ENCODE measurements around the gene TNFAIP8. TPM values are rescaled to one million over a fixed set of nuclear protein-coding genes. Genes with fewer than 3 reads are reported as not detected.

The TNFAIP8 gene
- total and polyA plus RNA-seq, 10 of the 15 experiments (the other 5 are each of a cell fraction or from before 2014, with no cell fraction given), result 124 to 324 (median 177) TPM

DNA sequence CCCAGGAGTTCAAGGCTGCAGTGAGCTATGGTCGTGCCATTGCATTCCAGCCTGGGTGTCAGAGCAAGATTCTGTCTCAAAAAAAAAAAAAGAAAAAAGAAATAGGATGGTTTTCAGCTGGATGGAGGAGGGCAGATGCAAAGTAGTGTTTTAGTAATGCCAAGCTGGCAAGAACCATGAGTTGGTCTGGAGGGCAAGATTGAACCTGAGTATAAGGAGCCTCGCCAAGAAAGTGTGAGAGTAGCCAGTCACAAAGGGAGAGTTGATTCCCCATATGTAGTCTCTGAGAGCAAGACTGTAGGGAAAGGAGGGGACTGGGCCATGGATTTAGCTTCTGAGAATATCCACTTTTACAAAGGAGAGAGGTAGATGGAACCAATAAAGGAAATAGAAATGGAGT, 6.9 kb downstream of the TNFAIP8 start:
- 0 out of 2 replicates have a peak overlapping the region, but pooled peaks have one; percentile 21 for H3K27ac ChIP-seq (ENCODE audit: control insufficient read depth, insufficient read depth)
- POLR2A ChIA-PET, result interaction anchor here (0.6 to 20.5 kb wide), 14 partner anchors 5 to 288 kb away, joined by 3 to 657 read pairs (median 4); no protein-coding TSS in a partner anchor
- FAIRE-seq (no peak), DNase-seq (ENCODE audit: low read depth, low spot score) (no peak), ATAC-seq (no peak)
- in situ Hi-C loops (cut with MboI), result no loop called here
- H3K4me2 ChIP-seq (ENCODE audit: control insufficient read depth, insufficient read depth), result peak overlapping the region; percentile 45
- peaks cover 17% of the 10 kb centered on the region for H4K20me1 ChIP-seq (ENCODE audit: control insufficient read depth, insufficient read depth)
- TF ChIP-seq, protein P1, sequence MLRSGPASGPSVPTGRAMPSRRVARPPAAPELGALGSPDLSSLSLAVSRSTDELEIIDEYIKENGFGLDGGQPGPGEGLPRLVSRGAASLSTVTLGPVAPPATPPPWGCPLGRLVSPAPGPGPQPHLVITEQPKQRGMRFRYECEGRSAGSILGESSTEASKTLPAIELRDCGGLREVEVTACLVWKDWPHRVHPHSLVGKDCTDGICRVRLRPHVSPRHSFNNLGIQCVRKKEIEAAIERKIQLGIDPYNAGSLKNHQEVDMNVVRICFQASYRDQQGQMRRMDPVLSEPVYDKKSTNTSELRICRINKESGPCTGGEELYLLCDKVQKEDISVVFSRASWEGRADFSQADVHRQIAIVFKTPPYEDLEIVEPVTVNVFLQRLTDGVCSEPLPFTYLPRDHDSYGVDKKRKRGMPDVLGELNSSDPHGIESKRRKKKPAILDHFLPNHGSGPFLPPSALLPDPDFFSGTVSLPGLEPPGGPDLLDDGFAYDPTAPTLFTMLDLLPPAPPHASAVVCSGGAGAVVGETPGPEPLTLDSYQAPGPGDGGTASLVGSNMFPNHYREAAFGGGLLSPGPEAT (IDR thresholded peaks at IDR 0.05; ENCODE audit: low read depth), result no peak
- TF ChIP-seq PML (IDR thresholded peaks at IDR 0.05; ENCODE audit: low read length) (no peak), STAT3 (IDR thresholded peaks at IDR 0.05; ENCODE audit: low read depth, low read length) (no peak), CBFB (IDR thresholded peaks at IDR 0.05; ENCODE audit: low read depth) (no peak), TAF1 (IDR thresholded peaks at IDR 0.05; ENCODE audit: borderline replicate concordance, low read depth, low read length) (no peak), FOXM1 (IDR thresholded peaks at IDR 0.05; ENCODE audit: low read depth, low read length) (no peak)
- TF ChIP-seq, protein P2, sequence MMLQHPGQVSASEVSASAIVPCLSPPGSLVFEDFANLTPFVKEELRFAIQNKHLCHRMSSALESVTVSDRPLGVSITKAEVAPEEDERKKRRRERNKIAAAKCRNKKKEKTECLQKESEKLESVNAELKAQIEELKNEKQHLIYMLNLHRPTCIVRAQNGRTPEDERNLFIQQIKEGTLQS (IDR thresholded peaks at IDR 0.05; ENCODE audit: borderline replicate concordance, extremely low read depth, low read depth, low read length), result no peak
- TF ChIP-seq, protein P3, sequence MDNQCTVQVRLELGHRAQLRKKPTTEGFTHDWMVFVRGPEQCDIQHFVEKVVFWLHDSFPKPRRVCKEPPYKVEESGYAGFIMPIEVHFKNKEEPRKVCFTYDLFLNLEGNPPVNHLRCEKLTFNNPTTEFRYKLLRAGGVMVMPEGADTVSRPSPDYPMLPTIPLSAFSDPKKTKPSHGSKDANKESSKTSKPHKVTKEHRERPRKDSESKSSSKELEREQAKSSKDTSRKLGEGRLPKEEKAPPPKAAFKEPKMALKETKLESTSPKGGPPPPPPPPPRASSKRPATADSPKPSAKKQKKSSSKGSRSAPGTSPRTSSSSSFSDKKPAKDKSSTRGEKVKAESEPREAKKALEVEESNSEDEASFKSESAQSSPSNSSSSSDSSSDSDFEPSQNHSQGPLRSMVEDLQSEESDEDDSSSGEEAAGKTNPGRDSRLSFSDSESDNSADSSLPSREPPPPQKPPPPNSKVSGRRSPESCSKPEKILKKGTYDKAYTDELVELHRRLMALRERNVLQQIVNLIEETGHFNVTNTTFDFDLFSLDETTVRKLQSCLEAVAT (IDR thresholded peaks at IDR 0.05), result no peak
- TF ChIP-seq, protein P4, sequence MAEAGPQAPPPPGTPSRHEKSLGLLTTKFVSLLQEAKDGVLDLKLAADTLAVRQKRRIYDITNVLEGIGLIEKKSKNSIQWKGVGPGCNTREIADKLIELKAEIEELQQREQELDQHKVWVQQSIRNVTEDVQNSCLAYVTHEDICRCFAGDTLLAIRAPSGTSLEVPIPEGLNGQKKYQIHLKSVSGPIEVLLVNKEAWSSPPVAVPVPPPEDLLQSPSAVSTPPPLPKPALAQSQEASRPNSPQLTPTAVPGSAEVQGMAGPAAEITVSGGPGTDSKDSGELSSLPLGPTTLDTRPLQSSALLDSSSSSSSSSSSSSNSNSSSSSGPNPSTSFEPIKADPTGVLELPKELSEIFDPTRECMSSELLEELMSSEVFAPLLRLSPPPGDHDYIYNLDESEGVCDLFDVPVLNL (IDR thresholded peaks at IDR 0.05; ENCODE audit: low read depth, low read length), result no peak
- TF ChIP-seq, protein P5, sequence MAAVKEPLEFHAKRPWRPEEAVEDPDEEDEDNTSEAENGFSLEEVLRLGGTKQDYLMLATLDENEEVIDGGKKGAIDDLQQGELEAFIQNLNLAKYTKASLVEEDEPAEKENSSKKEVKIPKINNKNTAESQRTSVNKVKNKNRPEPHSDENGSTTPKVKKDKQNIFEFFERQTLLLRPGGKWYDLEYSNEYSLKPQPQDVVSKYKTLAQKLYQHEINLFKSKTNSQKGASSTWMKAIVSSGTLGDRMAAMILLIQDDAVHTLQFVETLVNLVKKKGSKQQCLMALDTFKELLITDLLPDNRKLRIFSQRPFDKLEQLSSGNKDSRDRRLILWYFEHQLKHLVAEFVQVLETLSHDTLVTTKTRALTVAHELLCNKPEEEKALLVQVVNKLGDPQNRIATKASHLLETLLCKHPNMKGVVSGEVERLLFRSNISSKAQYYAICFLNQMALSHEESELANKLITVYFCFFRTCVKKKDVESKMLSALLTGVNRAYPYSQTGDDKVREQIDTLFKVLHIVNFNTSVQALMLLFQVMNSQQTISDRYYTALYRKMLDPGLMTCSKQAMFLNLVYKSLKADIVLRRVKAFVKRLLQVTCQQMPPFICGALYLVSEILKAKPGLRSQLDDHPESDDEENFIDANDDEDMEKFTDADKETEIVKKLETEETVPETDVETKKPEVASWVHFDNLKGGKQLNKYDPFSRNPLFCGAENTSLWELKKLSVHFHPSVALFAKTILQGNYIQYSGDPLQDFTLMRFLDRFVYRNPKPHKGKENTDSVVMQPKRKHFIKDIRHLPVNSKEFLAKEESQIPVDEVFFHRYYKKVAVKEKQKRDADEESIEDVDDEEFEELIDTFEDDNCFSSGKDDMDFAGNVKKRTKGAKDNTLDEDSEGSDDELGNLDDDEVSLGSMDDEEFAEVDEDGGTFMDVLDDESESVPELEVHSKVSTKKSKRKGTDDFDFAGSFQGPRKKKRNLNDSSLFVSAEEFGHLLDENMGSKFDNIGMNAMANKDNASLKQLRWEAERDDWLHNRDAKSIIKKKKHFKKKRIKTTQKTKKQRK (IDR thresholded peaks at IDR 0.05; ENCODE audit: low read depth, low read length), result no peak
- TF ChIP-seq, protein P6, sequence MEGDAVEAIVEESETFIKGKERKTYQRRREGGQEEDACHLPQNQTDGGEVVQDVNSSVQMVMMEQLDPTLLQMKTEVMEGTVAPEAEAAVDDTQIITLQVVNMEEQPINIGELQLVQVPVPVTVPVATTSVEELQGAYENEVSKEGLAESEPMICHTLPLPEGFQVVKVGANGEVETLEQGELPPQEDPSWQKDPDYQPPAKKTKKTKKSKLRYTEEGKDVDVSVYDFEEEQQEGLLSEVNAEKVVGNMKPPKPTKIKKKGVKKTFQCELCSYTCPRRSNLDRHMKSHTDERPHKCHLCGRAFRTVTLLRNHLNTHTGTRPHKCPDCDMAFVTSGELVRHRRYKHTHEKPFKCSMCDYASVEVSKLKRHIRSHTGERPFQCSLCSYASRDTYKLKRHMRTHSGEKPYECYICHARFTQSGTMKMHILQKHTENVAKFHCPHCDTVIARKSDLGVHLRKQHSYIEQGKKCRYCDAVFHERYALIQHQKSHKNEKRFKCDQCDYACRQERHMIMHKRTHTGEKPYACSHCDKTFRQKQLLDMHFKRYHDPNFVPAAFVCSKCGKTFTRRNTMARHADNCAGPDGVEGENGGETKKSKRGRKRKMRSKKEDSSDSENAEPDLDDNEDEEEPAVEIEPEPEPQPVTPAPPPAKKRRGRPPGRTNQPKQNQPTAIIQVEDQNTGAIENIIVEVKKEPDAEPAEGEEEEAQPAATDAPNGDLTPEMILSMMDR (IDR thresholded peaks at IDR 0.05 in 2 of 3, conservative IDR thresholded peaks at IDR 0.05 in 1 of 3; ENCODE audit: control insufficient read depth in 2 of 3, extremely low read depth in 1 of 3, insufficient read depth in 1 of 3, low read depth in 3 of 3, low read length in 3 of 3), result no peak
- no TSS peak for BruUV-seq (replicated peaks)
- H3K9ac ChIP-seq (ENCODE audit: control insufficient read depth, insufficient read depth, low read length), result no peak overlapping the region
- H3K4me3 ChIP-seq, result peak overlapping the region; percentile 96; the same call in 1 of the 2 replicates
- 57% methylated on average over 2 of the region's 2 CpGs for WGBS (ENCODE audit: insufficient coverage, insufficient replicate concordance, low lambda C conversion rate, missing lambda C conversion rate)
- RAD21 ChIA-PET (ENCODE audit: unreplicated experiment), result interaction anchor here (0.8 to 17.9 kb wide), 15 partner anchors 10 to 341 kb away, joined by 3 to 501 read pairs (median 5); no protein-coding TSS in a partner anchor
- CTCF ChIA-PET, result interaction anchor here (0.5 to 12.8 kb wide), 12 partner anchors 9 to 1795 kb away, joined by 3 to 187 read pairs (median 4); no protein-coding TSS in a partner anchor
- H3K36me3 ChIP-seq (ENCODE audit: control insufficient read depth in 2 of 2, insufficient read depth in 2 of 2, low read length in 1 of 2), result peaks cover 7 to 21% of the 10 kb centered on the region in 2 experiments; a peak in 3 of 4 replicates
- peaks cover 98% of the 10 kb centered on the region for H3K79me2 ChIP-seq (ENCODE audit: control insufficient read depth, insufficient read depth, low read length)
- intact Hi-C loops (cut with micrococcal nuclease; ENCODE audit: unreplicated experiment), result no loop called here
- H3K9me3 ChIP-seq (replicated peaks; ENCODE audit: control insufficient read depth, insufficient read depth, low read length), result no peaks in the 10 kb centered on the region
- no peak overlapping the region for H2AFZ ChIP-seq (ENCODE audit: control insufficient read depth, low read depth, low read length)
- SMC1A ChIA-PET (ENCODE audit: uncharacterized antibody, unreplicated experiment), result interaction anchor here (0.6 to 34.8 kb wide), 17 partner anchors 0 to 142 kb away, joined by 3 to 1117 read pairs (median 6); partner anchors contain the start of gene TNFAIP8
- H3K4me1 ChIP-seq (ENCODE audit: control insufficient read depth, insufficient read depth, low read length), result peaks cover 57% of the 10 kb centered on the region
- H3K27me3 ChIP-seq (replicated peaks in 1 of 2; ENCODE audit: control insufficient read depth in 2 of 2, insufficient read depth in 2 of 2, low read length in 1 of 2), result no peaks in the 10 kb centered on the region

Data from GM12878 (cell line).